DND-41 (cell line): ENCODE results near the gene PLEKHA7.

Experiments used
- EZH2 ChIP-seq: IDR thresholded peaks from 3 replicates; pipeline ENCODE4 v1.6.1; 2012; ENCODE audit warnings: borderline replicate concordance, low read depth, mild to moderate bottlenecking, moderate library complexity, low read length, inconsistent platforms; ENCODE audit not compliant: severe bottlenecking
- TF ChIP-seq, protein P1 (sequence below): IDR thresholded peaks from 2 replicates; pipeline ENCODE4 v1.5.1; 2012; ENCODE audit warnings: borderline replicate concordance, low read length, moderate library complexity, mild to moderate bottlenecking; ENCODE audit not compliant: poor library complexity, severe bottlenecking; ENCODE audit errors: extremely low read depth

DNA sequence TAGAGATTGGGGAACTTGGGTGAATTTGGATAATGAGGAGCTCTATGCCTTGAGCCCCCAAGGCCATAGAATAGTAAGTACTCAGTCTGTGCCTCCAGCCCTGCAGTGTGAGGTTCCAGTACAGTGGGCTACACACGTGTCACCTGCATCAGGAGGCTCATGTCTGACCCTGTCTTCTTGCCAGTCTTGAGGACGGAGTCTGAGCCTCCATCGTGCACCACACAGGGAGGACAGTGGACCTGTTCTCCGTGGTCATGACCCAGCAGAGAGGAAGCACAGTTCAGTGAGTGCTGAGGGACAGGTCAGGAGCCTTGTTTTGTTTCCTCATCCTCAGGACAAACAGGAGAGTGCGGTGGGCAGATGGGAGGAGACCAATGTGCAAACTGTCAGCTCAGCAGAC lies 32.5 kb upstream of the PLEKHA7 start:
- TF ChIP-seq, protein P1, sequence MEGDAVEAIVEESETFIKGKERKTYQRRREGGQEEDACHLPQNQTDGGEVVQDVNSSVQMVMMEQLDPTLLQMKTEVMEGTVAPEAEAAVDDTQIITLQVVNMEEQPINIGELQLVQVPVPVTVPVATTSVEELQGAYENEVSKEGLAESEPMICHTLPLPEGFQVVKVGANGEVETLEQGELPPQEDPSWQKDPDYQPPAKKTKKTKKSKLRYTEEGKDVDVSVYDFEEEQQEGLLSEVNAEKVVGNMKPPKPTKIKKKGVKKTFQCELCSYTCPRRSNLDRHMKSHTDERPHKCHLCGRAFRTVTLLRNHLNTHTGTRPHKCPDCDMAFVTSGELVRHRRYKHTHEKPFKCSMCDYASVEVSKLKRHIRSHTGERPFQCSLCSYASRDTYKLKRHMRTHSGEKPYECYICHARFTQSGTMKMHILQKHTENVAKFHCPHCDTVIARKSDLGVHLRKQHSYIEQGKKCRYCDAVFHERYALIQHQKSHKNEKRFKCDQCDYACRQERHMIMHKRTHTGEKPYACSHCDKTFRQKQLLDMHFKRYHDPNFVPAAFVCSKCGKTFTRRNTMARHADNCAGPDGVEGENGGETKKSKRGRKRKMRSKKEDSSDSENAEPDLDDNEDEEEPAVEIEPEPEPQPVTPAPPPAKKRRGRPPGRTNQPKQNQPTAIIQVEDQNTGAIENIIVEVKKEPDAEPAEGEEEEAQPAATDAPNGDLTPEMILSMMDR = no peak
- TF ChIP-seq EZH2 = no peak
